Astrocyte of the spinal cord (primary cell): ENCODE results near the gene SNX15.

Source experiments
- DNase-seq: peaks from one replicate; pipeline ENCODE4 v3.0.0; 2011; ENCODE audit warnings: low read depth, low spot score
- H3K4me3 ChIP-seq: 2 replicates; pipeline ENCODE4 v1.5.1; 2011; ENCODE audit warnings: low read depth, mild to moderate bottlenecking, low read length, moderate library complexity
- in situ Hi-C: cut with HindIII; loops from 2 replicates; pipeline ENCODE4 v1.10.0; 2017; ENCODE audit warnings: low sequenced_read_pairs
- TF ChIP-seq, protein P1 (sequence below): IDR thresholded peaks from 2 replicates; pipeline ENCODE4 v1.5.1; 2012; ENCODE audit warnings: low read depth, mild to moderate bottlenecking, low read length, inconsistent platforms

Gene SNX15

DNA sequence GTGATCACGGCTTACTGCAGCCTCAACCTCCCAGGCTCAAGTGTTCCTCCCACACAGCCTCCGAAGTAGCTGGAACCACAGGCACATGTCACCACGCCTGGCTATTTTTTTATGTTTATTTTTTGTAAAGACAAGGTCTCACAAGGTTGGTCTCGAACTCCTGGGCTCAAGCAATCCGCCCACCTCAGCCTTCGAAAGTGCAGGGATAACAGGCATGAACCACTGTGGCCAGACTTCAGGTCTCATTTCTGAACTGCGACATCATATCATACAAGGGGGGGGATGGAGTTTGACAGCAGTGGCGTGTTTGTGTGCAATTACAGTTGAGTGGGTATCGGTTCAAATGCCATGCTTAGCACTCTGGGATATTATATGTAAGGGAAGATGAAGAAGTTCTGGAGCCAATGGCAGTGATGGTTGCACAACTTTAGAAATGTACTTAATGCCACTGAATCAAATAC lies 24.2 kb downstream of the SNX15 start:
- no peak overlapping the region for H3K4me3 ChIP-seq
- DNase-seq: no peak
- in situ Hi-C loops: no loop called here
- TF ChIP-seq, protein P1, sequence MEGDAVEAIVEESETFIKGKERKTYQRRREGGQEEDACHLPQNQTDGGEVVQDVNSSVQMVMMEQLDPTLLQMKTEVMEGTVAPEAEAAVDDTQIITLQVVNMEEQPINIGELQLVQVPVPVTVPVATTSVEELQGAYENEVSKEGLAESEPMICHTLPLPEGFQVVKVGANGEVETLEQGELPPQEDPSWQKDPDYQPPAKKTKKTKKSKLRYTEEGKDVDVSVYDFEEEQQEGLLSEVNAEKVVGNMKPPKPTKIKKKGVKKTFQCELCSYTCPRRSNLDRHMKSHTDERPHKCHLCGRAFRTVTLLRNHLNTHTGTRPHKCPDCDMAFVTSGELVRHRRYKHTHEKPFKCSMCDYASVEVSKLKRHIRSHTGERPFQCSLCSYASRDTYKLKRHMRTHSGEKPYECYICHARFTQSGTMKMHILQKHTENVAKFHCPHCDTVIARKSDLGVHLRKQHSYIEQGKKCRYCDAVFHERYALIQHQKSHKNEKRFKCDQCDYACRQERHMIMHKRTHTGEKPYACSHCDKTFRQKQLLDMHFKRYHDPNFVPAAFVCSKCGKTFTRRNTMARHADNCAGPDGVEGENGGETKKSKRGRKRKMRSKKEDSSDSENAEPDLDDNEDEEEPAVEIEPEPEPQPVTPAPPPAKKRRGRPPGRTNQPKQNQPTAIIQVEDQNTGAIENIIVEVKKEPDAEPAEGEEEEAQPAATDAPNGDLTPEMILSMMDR: no peak

DNA sequence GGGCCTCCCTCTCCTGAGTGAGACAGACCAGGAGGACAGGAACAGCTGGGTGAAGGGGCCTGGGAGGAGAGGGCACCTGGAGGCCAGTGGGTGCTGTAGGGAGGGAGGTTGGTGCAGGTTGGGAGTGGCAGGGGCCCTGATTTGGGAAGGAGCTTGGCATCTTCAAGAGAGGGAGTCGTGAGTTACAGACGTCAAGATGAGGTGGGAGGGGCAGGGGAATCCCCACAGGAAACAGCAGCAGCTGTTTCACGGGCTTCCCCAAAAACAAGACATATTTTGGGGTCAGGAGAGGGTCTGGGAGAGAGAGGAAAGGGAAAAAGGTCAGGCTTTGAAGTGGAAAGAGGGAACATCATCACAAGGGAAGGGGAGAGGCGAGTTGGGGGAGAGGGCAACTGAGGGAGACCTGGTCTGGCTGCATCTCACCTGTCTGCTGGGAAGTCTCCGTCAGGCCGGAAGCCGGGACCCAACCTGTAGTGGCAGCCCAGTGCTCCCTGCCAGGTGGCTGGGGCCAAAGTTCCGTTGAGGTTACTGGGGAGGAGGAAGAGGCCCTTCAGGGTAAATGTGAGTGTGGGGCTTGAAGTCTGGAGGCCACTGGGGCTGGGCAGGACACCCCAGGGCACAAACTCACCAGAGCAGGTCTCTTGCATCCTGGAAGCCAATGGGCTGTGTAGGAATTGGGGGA lies 26.7 kb downstream of the SNX15 start:
- in situ Hi-C loops: no loop called here
- TF ChIP-seq, protein P1: no peak
- no peak for DNase-seq

DNA sequence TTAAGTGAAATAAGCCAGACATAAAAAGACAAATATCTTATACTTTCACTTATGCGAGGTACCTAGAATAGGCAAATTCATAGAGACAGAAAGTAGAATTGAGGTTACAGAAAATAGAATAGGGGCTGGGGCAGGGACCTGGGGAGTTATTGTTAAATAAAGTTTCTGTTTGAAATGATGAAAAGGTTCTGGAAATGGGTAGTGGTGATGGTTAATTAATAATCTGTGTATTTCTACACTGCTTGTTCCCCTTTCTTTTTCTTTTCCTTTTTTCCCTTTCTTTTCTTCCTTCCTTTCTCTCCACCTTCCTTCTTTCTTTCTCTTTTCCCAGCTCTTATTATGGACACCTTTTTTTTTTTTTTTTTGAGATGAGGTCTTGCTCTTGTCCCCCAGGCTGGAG lies 28.3 kb downstream of the SNX15 start:
- TF ChIP-seq, protein P1: no peak
- in situ Hi-C loops: no loop called here
- DNase-seq: no peak
- H3K4me3 ChIP-seq: no peak overlapping the region

More for the DNA sequence above, 26.7 kb downstream of the SNX15 start:
- H3K4me3 ChIP-seq: no peak overlapping the region

DNA sequence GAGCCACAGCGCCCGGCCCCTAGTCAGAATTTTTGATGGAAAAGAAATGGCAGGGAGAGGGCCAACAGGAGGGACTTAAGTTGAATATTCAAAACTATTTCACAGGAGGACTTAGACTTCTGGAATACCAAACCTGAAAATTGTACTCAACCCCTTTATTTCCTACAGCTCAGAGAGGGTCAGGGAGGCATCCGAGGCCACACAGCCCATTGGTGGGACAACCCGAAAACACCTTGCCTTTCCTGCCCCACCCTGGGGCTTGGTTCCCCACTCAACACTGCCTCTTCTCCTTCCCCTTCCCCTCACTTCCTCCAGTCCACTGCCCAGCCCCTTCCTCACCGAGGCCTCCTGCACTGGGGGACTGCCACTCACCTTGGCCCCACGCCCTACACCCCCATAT lies 29.8 kb downstream of the SNX15 start:
- no peak overlapping the region for H3K4me3 ChIP-seq
- no peak for DNase-seq
- TF ChIP-seq, protein P1: no peak
- in situ Hi-C loops: no loop called here

DNA sequence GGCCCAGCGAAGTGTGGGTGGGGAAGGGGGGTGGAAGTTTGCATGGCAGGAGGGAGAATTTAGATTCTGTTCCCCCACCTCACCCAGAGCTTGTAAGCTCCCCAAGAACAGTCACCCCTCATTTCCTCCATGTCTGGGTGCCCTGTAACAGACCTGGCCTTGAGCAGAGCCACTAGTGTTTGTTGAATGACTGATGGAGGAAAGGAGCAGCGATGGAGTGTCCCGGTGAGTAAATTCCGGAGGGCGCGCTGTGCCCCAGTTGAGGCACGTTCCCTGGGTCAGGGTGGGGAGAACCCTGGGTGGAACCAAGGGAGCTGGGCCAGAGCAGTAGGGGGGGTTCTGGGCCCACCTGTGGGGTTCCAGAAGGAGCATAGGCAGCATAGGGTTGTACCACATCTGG lies 30.3 kb downstream of the SNX15 start:
- no peak for DNase-seq
- H3K4me3 ChIP-seq: no peak overlapping the region
- TF ChIP-seq, protein P1: no peak
- in situ Hi-C loops: no loop called here

DNA sequence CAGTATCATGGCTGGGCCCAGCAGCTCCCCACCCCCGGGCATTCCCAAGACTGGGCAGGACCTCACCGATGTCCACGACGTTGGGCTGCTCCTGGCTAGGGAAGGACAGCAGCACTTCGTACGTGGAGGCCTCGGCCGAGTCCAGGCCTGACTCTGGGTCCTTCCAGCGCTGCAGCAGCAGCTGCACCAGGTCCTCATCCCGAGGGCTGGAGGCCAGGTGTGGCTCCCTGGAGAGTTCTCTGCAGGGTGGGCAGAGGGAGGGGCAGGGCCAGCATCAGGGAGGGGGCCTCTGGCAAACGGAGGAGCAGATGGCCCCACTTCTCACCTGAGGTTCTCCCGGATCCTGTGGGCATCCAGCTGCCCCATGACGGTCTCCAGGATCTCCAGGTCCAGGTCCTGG lies 30.8 kb downstream of the SNX15 start:
- TF ChIP-seq, protein P1: no peak
- no peak overlapping the region for H3K4me3 ChIP-seq
- in situ Hi-C loops: no loop called here
- no peak for DNase-seq
